ENCODE measurements around the gene CLDN6.

Gene CLDN6

GRCh38 chr16:3012246-3012645 lies 5.7 kb downstream of the CLDN6 start:
- DNase-seq: no peak

- no peak for DNase-seq
Measured at GRCh38 chr16:3010510-3010909, 7.5 kb downstream of the CLDN6 start.

- no peak for DNase-seq
Measured at GRCh38 chr16:3009568-3010390, 8.2 kb downstream of the CLDN6 start.

GRCh38 chr16:3008690-3009037 lies 9.3 kb downstream of the CLDN6 start:
- DNase-seq: no peak

DNA sequence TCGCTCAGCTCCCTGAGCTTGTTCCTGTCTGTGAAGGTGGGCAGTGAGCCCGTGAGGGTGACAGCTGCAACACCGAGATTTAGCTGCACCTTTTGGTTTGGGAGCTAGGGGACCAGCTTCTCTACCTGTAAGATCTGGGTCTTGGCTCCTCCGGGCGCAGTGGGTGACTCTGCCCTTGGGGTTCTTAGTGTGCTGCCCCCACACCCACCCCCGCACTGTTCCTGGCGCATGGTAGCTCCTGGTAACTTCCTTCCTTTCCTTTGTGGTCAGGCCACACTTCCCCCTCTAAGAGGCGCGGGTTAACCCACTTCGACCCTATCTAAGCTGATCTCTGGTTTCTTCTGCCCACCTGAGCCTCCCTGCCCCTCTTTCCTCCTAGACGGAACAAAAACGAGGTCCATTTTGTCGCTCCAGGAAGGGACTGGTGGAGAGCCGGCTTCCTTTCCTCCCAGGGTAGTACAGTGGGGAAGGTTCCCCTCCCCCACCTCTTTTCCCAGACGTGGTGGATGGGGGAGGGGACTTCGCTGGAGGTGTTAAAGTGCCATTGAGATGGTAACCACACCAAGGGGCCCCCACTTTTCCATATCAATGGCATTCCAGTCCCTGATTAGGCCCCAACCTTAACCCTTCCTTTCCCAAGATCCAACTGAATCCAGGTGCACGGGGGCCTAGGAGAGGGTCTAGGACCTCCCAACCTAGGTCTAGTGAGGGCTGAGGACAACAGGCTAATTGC lies 9.9 kb downstream of the CLDN6 start:
- peak; percentile 61 for DNase-seq

GRCh38 chr16:3007059-3007956 lies 10.7 kb downstream of the CLDN6 start:
- DNase-seq: peak; percentile 40

DNA sequence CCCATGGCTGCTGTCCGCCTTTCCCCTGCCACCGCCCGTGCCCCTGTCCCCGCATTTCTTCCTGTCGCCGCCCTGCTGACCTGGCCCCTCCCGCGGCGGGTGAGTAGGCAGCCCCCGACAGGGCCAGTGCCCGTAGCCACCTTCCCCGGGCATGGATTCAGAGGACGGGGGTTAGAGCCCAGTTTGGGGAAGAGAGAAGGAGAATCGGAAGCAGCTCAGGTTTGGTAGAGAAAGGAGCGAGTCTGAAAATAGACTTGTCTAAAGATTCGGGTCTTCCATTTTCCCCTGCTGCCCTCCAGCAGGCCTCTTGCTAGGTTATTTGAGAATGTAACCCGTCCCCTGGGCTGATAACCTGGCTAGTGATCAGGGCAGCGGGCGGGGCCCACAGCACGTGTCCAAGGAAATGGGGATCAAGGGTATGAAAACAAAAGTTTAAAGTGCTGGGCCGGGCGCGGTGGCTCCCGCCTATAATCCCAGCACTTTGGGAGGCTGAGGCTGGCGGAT lies 13.2 kb downstream of the CLDN6 start:
- DNase-seq: peak; percentile 1

- no peak for DNase-seq
Measured at GRCh38 chr16:3004319-3004718, 13.7 kb downstream of the CLDN6 start.

DNA sequence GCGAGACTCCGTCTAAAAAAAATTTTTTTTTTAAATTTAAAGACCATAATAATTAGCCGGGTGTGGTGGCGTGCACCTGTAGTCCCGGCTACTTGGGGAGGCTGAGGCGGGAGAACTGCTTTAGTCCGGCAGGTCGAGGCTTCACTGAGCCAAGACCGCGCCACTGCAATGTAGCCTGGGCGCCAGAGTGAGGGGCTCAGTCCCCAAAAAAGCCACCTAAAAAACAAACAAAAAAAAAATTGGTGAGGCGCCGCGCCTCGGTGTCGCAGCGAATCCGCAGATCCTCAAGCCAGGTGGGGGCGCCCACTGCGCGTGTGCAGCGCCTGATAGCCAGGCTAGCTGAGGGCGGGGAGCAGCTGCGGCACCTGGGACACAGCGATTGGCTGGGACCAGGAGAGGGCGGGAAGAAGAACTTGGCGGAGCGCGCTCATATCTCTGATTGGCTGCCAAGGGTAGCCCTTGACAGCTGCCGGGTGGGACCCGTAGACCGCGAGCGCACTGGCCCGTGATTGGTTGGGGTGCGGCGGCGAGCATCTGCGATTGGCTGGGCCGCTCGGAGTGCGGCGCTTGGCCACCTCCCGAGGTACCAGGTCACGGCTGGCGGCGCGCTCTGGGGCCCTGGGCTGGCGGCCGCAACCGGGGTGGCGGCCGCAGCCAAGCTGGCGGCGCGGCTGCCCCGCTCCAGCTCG lies 14.3 kb downstream of the CLDN6 start:
- peak; percentile 99 for DNase-seq

DNA sequence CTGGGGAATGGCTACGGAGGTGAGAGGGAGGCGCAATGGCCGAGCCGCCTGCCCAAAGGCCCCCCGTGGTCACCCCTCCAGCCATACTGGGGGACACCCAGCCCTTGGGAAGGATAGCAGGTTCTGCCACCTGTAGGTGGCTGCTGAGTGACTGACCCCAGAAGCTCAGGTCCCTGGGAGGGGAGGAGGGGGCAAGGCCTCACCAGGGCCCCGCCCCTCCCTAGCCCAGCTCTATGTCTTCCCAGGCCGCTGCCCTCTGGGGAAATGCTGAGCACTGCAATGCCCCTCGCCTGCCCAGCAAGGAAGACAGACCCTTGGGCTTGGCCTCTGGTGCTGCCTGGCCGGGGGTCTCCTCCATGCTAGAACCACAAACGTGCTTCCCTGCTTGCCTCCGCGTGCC lies 16.7 kb downstream of the CLDN6 start:
- DNase-seq: no peak

DNA sequence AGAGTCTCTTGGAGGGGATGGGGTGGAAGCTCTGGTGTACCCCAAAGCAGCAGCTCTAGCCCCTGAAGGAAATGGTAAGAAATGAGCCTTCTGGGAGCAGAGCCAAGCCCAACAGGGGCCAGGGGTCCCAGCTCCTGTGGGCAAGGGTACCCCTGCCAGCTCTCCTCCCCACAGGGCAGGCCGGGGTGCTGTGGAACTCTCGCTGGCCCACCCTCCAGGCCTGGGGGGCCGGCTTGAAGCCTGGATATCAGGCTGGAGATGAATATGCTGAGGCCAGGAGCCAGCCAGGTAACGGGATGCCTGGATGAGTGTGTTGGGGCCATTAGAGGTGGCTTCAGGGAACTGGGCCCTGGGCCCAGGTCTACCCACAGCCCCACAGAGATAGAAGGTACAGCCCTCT lies 17.4 kb downstream of the CLDN6 start:
- DNase-seq: no peak

GRCh38 chr16:2999929-3000328 lies 18.1 kb downstream of the CLDN6 start:
- no peak for DNase-seq

- DNase-seq: no peak
Measured at GRCh38 chr16:2996298-2996697, 21.7 kb downstream of the CLDN6 start.

DNA sequence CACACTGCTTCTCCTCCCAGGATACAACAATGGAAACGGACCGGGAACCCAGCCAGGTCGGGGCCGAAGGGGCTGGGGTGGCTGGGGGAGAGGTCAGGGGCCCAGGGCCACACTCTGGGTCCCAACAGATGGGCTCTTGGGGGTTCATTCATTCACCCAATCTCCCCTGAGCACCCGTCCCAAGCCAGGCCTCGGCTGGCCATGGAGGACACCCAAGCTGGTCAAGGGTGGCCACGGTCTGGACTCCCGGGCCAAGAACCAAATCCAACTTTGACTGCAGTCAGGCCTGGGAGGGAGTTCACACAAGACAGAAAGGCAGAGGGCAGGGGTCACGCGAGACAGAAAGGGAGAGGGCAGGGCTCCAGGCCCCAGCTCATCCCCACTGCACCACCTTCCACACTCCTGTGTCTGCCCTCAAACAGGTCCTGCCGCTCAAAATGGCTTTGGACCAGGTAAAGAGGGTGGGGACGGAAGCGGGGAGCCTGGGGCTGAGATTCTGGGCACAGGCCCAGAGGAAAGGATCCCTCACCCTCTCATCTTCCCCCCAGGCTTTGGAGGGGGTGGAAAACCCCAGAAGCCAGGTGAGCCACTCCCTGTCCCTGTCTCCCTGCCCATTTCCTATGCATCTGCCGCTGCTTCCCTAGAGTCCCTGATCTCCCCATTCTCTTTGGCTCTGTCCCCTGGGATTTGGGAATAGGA lies 25.5 kb downstream of the CLDN6 start:
- DNase-seq: no peak

- no peak for DNase-seq
Measured at GRCh38 chr16:2991566-2992261, 26.3 kb downstream of the CLDN6 start.

DNA sequence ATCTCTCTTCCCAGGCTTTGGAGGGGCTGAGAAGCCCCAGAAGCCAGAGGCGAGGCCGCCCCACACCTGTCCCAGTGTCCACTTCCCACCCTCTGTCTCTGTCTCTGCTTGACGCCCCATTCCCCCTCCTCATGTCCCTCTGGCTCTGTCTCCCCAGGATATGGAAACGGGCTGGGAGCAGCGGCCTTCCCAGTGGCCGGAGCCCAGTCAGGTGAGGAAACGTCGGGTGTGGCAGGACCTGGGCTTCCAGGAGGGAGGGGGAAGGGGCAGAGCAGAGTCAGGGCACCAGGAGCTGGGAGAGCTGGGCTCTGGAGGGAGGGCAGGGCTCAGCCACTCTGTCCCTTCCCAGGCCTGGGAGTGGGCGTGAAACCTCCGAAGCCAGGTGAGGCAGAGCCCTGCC lies 27.1 kb downstream of the CLDN6 start:
- no peak for DNase-seq

DNA sequence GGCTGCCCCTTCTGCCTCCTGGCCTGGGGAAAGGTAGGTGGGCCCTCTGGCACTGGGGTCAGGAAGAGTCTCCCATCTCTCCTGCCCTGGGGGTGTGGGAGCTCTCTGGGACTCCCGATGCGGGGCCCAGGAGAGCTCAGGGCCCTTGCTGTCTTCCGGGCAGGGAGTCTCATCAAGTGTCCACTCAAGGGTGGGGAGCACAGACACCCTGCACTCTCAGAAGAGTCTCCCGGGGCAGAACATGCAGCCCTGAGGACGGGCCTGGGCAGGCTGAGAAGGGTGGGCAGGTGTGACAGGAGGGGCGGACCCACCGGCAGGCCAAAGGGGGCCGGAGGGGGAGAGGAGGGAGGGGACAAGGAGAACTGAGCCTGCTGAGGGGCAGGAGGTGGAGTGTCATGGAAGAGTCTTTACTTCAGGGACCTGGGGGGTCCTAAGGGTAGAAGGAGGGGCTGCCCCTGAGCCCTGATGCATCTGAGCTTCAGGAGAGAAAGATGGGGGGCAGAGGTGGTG lies 29.3 kb downstream of the CLDN6 start:
- no peak for DNase-seq

DNA sequence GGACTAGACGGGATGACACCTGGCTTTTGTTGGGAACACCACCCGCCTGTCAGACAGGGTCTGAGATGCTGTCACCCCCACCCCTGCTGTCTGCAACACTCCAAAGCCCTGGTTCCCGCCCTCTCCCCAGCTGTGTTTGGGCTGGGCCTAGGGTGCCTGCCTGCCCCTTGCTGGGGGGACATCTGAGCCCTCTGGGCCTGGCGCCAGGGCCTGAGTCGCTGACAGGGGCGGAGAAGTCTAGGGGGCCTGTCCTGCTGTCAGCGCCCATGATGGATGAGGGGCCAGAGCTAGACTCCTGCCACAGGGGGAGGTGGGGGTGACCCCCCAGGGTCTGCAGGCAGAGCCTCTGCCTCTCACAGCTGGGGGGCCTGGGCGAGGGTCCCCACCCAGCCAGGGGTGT lies 30.1 kb downstream of the CLDN6 start:
- DNase-seq: no peak

GRCh38 chr16:2987286-2987685 lies 30.7 kb downstream of the CLDN6 start:
- no peak for DNase-seq

- no peak for DNase-seq
Measured at GRCh38 chr16:2986623-2987188, 31.3 kb downstream of the CLDN6 start.

DNA sequence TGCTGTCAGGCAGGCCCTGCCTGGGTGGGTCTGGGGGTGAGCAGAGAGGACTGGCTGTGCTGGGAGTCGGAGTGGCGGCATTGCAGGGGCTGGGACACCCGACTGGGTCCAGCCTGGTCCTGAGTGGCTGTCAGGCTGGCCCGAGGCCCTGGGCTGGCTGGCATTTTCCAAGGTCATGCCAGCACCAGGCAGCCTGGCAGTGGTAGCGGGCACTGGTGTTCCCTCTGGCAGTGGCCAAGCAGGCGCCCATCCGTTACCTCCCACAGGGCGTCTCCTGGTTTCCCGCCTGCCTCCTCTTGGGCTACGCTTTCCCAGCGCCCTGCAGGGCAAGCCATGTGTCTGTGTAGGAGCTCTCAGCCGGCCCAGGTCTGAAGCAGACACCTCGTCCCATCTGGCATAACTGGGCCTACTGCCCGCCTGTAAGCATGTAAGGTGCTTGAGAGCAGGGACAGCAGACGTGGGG lies 32.1 kb downstream of the CLDN6 start:
- DNase-seq: no peak

All from MV-4-11 (cell line).